ENCODE results near the gene CROCC2.
"Not testable (repeated sequence)": the region's sequence is repeated elsewhere in the genome, so short reads cannot be mapped to it uniquely, and the experiment has no call there.

Gene CROCC2

DNA sequence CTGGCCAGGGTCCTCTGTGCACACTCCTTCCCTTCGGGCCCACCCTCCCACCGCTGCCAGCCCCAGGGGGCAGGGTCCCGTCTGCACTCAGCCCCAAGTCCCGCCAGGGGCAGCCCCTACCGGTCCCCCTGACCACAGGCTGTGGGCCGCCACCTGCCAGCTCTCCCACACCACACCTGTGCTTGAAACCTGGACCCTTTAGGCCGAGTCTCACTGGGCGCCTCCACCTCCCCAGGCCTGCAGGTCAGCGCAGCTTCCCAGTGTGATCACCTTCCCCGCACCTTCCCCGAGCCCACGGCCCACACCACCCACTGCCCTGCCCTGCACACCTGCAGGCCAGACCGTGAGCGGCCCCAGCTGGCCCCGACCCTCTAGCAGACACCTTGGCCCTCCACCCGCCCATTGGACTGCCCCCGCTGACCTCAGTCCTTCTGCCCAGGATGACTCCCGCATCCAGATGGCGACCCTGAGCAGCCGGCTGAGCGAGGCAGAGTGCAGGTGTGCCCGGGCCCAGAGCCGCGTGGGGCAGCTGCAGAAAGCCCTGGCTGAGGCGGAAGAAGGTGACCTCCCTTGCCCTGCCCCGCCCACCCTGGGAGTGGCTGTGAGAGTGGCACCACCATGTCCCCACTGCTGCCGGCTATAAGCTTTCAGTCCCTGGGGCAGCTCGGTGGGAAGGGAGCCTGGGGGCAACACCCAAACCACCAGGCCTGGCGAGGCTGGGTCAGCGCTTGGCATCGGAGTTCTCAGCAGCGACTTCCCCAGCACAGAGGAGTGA, 61.0 kb downstream of the CROCC2 start:
- DNase-seq (ENCODE audit: low read depth) = no peak

DNA sequence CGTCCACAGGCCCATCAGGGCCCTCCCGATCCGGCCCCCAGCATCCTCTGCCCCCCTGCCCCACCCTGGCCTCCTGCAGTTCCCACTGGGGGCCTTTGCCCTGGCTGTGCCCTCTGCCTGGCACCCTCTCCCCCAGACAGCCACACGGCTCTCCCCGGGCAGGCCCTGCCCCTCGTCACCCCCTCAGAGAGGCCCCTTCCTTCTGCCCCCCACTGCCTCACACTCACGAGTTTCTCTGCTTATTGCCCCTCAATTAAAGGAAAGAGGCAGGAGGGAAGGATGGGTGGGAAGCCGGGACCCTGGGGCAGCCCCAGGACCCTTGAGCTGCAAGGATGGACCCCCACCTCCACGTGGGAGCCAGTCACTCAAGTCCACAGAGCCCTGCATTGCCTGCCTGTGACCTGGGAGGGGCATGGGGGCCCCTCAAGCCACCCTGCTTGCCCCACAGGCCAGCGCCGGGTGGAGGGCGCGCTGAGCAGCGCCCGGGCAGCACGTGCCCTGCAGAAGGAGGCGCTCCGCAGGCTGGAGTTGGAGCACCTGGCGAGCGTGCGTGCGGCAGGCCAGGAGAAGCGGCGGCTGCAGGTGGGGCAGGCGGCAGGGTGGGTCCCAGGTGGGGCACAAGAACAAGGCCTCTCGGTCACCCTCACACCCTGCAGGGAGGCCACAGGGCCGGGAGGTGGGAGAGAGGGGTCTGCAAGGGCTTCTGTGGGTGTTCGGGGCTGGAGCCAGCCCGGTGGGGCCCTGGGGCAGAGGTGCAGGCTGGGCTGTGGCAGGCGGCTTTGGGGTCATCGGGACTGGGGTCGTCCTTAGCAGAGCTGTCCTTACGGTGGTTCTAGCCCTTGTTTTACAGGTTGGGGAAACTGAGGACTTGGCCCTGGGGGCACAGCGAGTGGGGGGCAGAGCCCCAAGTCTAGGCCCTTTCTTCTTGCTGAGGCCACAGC, 61.8 kb downstream of the CROCC2 start:
- no peak for DNase-seq (ENCODE audit: low read depth)

DNA sequence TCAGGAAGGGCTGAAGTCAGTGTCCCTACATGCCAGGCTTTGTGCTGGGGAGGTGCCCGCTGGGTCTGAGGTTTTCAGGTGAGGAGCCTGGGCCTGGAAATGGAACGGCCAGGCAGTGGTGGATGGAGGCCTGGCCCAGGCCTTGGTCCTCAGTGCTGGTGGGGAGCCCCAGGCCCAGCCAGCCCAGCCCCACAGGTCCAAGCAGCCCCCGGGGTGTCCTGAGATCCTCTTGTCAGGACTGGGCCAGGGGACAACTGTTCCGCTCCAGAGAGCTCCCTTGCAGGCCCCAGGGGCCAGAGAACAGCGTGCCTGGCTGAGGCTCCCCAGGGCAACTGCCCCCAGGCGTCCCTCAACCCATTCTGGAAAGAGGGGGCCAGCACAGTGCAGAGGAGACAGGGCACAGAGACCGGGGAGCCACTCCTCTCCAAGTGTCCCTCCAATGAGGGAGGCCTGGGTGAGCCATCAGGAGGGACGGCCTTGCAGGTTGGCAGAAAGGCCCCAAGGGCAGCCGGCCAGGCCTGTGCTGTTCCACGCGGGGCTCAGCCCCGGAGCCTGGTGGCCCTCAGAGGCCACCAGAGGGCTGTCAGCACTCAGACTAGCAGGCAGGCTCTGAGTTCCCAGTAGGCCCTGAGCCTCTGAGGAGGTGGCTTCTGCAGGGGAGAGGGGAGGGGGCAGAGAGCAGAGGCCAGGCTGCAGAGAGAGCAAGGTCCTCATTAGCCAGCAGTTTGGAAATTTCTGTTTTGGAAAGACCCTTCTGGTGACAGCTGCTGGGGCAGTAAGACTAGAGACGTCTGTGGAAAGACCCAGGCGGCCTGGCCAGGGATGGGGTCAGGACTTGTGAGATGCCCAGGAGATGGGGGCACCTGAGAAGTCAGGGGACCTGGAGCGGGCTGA, 62.8 kb downstream of the CROCC2 start:
- DNase-seq (ENCODE audit: low read depth) = no peak

DNA sequence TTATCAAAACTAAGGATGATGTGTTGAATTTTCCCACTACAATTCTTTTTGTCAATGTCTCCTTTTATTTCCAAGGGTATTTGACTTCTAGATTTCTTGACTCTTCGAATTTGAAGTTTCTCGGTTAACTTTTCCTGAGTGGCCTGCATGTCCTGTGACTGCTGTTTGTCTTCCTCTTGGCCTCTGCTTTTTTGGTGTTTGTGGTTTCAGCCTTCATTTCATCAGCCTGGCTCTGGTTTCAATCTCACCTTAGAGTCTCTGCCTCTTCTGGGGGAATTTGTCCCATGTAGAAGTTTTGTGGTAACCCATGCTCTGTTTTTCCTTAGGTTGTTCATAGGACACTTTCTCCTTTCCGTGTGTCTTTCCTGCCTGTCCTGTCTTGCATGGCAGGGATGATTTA, 64.0 kb downstream of the CROCC2 start:
- no peak for DNase-seq (ENCODE audit: low read depth)

DNA sequence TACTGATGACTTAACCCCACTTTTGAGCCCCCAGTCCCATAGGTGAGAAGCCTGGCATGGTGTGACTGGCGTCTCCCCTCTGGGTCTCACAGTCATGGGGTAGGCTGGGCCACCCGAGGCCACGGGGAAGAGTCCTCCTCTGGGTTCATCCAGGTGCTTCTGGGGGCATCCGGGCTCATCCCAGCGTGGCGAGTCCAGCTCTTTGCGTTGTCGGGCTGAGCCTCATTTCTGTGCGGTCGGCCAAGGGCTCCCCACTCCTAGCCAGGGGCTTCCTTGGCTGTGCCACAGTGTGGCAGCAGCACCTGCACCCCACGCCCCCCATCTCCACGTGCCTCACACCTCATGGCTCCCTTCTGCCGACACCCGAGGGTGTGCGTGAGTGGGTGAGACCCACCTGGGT, 64.7 kb downstream of the CROCC2 start:
- DNase-seq (ENCODE audit: low read depth) = no peak

DNA sequence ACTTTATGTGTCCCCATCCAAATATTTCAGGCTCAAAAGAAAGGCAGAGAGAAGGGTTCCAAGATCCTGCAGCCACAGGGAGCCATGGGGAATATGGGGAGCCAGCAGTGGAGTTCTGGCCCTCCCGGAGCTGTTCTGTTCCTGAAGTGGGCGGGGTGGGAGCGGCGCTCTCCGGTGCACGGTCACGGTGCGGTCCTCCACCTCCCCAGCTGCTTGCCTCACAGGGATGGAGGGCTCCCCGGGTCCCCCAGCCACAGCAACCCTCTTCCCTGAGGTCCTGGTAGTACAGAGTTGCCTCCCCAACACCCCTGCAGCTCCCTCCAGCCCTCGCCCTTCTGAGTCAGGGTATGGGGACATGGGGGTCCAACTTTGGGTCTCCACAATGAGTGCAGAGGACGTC, 66.1 kb downstream of the CROCC2 start:
- no peak for DNase-seq (ENCODE audit: low read depth)

DNA sequence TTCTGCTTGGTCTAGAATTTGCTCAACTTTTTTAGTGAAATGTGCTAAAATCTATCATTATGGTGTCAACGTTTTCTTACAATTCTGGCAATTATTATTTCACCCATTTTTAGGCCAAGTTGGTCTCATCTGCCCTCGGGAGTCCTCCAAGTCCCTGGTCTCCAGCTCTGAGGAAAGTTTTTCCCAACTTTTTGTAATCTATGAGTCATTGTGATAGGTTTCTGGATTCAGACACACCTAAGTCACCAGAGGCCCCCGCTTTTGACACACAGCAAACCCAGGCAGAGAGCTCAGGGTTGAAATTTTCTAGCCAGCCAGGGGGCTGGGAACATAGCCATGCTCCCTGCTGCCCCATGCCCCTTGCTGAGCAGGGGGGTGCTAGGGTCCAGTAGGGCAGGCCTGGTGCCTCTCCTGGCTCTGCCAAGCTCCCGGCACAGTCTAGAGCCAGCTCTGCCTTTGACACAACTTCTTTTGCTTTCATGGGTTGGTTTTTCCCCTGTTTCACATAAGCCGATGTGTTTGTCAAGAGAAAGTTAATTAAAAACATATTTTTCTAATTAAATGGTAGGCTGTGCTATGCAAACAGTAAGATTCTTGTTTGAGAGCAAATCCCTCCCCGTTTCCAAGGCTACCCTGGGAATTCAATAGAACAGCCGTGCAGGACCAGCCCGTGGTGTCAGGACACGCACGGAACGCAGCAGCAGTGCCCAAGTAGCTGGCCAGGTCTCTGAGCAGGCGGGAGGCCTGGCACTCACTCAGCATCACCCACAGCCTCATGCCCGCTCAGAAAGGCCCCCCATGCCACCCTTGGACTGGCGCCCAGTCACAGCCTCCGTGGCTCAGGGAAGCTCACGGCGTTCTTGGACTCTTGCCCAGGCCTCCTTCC, 66.7 kb downstream of the CROCC2 start:
- DNase-seq (ENCODE audit: low read depth) = no peak

DNA sequence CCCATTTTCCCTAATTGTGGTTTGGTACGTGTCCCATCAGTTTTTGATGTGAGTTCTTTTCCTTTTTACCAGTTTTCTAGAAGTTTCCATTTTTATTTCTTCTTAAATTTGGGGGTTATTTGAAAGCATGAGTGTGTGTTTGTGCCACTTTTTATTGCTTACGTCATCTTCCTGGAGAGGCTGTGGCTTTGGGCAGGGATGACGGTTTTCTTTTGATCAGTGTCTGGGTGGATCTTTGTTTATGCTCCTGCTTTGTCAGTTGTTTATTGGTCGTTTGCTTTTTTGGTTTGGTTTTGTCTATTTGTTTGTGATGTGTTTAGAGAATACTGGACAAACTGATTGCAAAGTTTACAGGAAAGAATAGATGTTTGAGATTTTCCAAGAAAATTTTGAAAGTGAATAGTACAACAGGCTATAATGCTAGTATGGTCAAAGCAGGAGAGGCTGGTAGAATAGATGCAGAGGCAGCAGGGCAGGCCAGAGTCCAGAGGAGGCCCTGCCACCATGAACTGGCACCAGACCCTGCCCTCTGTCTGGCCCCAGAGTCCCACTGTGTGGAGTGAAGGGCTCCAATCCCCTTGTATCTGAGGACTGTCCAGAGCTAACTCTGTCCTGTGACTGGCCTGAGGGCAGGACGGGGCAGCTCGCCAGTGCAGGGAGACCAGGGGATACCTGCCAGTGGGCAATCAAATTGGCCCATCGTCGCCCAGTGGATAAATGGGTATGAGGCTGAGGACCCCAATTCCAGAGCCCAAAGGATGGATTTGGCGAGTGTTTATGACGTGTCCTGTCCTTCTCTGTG, 68.8 kb downstream of the CROCC2 start:
- no peak for DNase-seq (ENCODE audit: low read depth)

DNA sequence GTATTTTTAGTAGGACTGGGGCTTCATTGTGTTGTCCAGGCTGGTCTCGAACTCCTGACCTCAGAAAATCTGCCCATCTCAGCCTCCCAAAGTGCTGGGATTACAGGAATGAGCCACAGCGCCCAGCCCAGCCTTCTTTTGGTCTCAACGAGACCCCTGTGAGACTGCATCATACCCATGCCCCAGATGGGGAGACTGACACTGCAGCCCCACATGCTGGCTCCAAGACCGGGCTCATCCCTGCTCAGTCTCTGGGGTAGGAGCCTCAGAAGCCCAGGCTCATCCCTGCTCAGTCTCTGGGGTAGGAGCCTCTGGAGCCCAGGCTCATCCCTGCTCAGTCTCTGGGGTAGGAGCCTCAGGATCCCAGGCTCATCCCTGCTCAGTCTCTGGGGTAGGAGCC, 69.8 kb downstream of the CROCC2 start:
- DNase-seq (ENCODE audit: low read depth) = not testable (repeated sequence)

DNA sequence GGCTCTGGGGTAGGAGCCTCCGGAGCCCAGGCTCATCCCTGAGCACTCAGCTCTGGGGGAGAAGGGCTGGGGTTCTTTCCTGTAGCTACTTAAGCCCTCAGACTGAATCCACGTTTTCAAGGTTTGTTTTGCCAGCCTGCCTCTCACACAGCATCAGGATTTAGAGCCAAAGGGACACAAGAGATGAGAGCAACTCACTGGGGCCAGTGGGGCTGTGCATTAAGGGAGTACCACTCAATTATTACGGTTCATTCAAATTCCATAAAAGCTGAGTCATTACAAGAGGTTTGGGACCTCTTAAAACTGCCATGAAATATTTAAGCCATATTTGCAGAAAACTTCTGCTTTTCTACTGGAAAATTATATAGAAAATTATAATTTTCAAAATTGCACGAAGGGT, 75.1 kb downstream of the CROCC2 start:
- DNase-seq (ENCODE audit: low read depth) = no peak

DNA sequence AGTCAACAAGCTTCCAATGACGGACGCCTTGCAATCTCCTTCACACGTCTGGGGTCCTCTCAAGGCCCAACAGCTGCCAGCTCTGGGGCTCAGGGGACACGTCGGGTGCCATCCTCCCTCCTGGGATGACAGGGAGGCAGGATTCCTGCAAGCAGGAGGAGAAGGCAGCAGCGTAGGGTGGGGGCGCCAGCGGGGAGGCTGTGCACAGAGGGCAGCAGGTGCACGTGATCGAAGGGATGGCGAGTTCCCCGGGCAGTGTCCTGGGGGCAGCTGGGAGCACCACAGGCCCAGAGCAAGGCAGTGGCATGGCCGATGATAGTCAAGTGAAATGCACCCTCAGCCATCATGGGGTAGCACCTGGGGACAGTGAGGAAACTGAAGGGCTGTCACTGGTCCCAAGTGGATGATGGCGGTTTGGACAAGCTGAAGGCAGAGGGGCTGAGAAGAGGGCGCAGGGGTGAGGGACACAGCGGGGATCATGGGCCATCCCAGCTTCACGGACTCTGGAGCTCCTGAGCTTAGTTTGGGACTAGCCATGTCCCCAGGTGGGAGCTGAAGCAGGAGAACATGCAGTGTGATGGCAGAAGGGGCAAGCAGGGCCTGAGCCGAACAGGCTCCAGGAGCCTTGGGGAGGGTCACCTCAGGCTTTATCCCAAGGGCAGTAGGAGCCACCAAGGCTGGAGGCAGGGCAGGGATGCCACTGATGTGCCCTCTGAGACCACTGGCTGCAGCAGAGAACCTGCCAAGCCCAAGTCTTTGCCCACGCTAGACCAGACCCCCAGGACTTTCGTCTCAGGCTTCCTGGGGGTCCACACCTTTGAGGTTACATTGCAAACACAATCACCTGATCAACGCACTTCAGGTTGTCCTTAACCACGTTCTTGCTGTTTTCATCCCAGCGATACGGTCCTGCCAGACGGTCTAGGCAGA, 76.0 kb downstream of the CROCC2 start:
- no peak for DNase-seq (ENCODE audit: low read depth)

DNA sequence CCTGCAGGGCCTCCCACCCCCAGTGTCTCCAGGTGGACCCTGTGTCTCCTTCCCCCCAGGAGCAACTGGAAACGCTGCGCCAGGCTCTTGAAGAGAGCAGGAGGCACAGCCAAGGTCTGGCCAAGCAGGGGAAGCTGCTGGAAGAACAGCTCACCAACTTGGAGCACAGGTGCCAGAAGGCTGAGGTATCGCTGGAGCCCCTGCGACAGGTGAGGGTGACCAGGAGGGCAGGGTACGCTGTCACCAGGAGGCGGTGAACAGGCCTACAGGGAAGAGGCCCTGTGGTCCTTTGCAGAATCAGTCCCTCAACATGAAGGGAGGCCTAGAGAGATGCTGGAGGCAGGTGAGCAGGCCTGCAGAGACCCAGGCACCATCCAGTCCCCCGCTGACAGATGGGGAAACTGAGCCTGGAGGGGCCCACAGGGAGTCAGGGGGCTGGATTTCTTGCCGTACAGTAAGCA, 76.7 kb downstream of the CROCC2 start:
- DNase-seq (ENCODE audit: low read depth) = no peak

DNA sequence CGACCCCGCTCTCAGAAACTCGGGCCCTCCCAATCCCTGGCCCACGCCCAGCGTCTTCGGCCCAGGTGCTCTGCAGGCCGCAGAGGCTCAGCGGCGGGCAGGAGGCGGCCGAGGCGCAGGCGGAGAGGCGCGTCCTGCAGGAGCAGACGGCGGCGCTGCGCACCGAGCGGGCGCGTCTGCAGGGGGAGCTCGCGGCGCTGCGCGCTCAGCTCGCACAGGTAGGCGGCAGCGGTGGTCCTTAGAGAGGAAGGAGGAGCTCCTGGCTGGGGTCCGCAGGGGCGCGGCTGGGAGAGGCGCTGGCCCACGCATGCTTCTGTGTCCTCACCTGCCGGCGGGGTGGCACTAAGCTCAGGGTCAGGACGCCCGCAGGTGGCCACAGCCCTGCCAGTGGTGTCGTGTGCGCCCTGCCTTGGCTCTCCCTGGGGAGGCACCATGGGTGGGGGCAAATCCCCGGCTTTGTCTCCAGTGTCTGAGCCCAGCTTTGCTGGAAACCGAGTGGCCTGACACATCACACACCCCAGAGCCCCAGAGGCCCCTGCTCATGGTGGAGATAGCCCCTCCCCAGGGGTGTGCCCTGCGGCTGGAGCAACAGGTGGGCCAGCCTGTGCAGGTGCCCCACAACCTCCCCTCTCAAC, 77.3 kb downstream of the CROCC2 start:
- DNase-seq (ENCODE audit: low read depth) = no peak

DNA sequence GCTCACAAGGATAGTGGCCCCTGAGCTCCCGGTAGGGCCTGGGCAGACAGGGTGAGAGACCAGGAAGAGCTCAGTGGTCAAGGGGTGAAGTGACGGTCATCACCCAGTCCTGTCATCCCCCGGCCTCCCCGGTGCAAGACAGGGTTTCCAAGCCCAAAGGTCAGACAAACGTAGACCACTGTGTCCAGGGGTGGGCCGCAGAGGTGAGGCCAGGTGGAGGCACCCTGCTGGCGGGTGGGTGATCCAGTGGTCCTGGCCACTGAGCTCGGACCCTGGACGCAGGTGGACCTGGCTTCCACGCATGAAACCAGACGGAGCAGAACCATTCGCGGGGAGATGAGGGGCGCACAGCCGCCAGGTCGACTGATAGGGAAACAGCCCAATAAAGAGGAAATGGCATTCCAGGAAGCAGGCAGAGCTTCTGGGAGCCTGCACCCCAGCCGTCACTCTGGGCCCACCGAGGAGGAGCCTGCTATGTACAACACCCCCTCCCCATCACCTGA, 77.9 kb downstream of the CROCC2 start:
- DNase-seq (ENCODE audit: low read depth) = no peak

DNA sequence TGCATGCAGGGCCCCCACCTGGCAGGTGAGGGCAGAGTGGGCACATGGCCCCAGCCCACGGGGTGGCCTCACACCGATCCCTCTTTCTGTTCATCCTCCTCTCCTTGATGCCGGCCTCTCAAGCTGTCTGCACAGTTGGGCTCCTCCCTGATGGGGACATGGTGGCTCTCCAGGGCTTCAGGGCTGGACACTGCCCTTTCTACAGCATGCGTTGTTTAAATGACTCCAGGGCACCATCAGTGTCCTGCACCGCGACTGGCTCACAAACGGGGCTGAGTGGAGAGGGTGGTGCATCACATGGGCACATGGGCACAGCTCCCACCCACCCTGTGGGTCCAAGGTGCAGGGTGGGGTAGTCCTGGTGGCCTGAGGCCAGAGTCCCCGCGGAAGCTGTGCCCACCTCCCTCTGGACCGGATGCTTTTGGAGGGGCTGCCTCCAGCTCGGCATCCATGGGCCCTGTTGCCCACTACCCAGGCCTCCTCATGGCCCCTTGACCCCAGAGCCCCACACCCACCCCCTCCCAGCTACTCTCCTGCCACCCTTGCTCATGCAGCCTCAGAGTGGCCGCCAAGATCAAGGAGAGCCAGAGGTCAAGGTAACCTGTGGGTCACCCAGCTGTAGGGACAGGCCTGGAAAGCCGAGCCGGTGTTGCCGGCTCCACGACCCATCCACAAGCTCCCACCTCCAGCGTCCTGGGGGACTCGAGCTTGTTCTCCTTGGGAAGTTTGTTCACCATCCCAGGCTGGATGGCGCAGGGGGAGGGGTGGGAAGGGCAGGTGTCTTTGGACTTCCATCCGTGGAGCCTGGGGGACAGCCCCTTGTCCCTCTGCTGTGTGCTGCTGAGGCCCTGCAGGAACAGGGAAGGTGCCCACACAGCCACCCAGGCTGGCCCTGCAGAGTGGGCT, 80.0 kb downstream of the CROCC2 start:
- no peak for DNase-seq (ENCODE audit: low read depth)

DNA sequence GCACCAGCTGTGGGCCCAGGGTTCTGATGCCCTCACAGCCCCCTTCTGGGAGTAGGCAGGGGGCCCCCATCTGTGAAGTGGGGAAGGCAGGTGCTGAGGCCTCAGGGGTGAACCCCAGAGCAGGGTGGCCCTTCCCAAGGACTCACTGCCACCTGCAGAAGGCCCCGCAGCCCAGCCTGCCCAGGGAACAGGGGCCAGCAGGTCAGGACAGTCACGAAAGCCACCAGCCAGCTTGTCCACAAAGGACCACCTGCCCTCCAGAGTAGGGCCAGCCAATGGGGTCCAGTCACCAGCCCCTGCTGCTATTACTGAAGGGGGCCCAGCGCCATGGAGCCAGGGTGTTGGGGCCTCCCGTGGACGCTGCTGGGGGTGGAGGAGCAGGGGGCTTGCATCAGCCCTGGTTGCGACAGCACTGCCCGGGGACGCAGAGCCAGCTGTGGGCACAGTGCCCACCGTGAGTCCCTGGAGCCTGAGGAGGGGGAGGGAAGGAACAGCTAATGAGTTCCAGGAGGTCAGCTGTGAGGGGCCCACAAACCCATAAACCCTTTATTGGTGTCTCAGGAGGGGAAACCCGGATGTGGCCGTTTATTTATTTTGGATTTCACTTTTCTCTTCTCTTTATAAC, 80.8 kb downstream of the CROCC2 start:
- DNase-seq (ENCODE audit: low read depth) = no peak

DNA sequence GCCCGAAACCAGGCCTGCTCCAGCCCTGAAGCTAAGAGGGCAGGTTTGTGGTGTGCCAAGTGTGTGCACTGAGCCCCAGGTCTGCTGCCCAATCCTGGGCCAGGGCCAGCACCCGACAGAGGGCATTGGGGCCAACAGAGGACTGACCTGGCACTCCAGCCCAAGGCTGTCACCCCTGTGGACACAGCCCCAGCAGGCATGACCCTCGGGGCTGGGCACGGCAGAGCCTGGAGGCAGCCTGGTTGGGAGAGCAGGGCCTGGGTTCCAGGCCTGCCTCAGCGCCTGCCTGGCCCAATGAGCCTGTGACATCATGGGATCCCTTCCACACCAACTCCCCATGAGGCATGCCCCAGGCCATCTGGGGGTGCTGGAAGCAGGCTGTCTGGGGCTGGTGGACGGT, 81.5 kb downstream of the CROCC2 start:
- no peak for DNase-seq (ENCODE audit: low read depth)

Data from stimulated activated CD8-positive, alpha-beta memory T cell treated with anti-CD3 and anti-CD28 coated beads, Interleukin-15, amount 100 ng/mL, for 1 hour (primary cell).